Kidney (tissue), 14 donors: Measurements from ENCODE around the gene CASTOR1. TPM values are rescaled to one million over a fixed set of nuclear protein-coding genes. Genes with fewer than 3 reads are reported as not detected.
A peak's percentile ranks its signal among the peaks of the same experiment; 100 is the strongest.

ENCODE experiments used
- DNase-seq, 5 donors: peaks; one replicate each; pipeline ENCODE4 v3.0.0-alpha.2; 2013 to 2020
- FAIRE-seq: peaks from 2 replicates; lab custom pipeline; 2012; peaks lifted over from hg19 to GRCh38; lab: Jason Lieb, UNC
- H3K27ac ChIP-seq, 2 donors: one replicate each; pipeline ENCODE4 v1.7.0; 2013; ENCODE audit warnings: low read depth in 2 of 2, low read length in 2 of 2, inconsistent platforms in 1 of 2
- H3K27me3 ChIP-seq: one replicate; pipeline ENCODE4 v1.7.1; 2013; ENCODE audit warnings: low read length, inconsistent platforms; ENCODE audit not compliant: control insufficient read depth, insufficient read depth
- H3K36me3 ChIP-seq, 3 donors: one replicate each; pipeline versions ENCODE4 v1.7.0 to v1.7.1; 2013; ENCODE audit warnings: low read length in 3 of 3, control low read depth in 1 of 3, inconsistent platforms in 1 of 3; ENCODE audit not compliant: insufficient read depth in 3 of 3, control insufficient read depth in 2 of 3
- H3K4me1 ChIP-seq, 3 donors: one replicate each; pipeline versions ENCODE4 v1.7.0 to v1.7.1; 2013; ENCODE audit warnings: low read length in 3 of 3, inconsistent platforms in 1 of 3, low read depth in 1 of 3; ENCODE audit not compliant: control insufficient read depth in 2 of 3, insufficient read depth in 2 of 3
- H3K4me3 ChIP-seq, 3 donors: one replicate each; pipeline versions ENCODE4 v1.7.0 to v1.8.1; 2013; ENCODE audit warnings: low read length in 3 of 3, control low read depth in 1 of 3, inconsistent platforms in 1 of 3
- H3K9ac ChIP-seq, 3 donors: one replicate each; pipeline versions ENCODE4 v1.7.0 to v1.7.1; 2013; ENCODE audit warnings: low read length in 3 of 3, control low read depth in 1 of 3, inconsistent platforms in 1 of 3
- H3K9me3 ChIP-seq, 3 donors: one replicate each; pipeline versions ENCODE4 v1.7.0 to v1.7.1; 2013; ENCODE audit warnings: low read length in 3 of 3, control low read depth in 1 of 3, inconsistent platforms in 1 of 3; ENCODE audit not compliant: control insufficient read depth in 2 of 3, insufficient read depth in 1 of 3
- CTCF ChIP-seq: IDR thresholded peaks from 3 replicates; pipeline ENCODE4 v1.5.1; 2012; ENCODE audit warnings: mild to moderate bottlenecking, moderate library complexity, borderline replicate concordance; ENCODE audit not compliant: insufficient read depth; ENCODE audit errors: extremely low read depth
- intact Hi-C: fragments of 100-400 bp; cut with DNase I; formaldehyde crosslinking; loops from one replicate; pipeline ENCODE4 v1.11.1; 2022
- polyA plus RNA-seq: library from polyadenylated mRNA; stranded (reverse); fragments of 350-450 nt; fragmentation: Illumina TruSeq; extraction: RNeasy Lipid Tissue Mini Kit (QIAGEN cat#74804); gene quantifications from one replicate; pipeline ENCODE4 v1.2.3, GENCODE V29; 2014; ENCODE audit warnings: low read depth, low replicate concordance; ENCODE audit not compliant: insufficient read depth
- total RNA-seq: library from RNA; stranded (reverse); fragmentation: NEBNext Ultra II Directional; extraction: Animal tissue kit (Norgen Biotek cat#: 25700); gene quantifications from one replicate; pipeline ENCODE4 v1.2.1, GENCODE V29; 2021
- donor health status: control.
- donor health status: control.
- donor health status: control.
- donor health status: control.
- donor health status: control.
- donor health status: DM: yes; HTN: yes; CAD: no.
- donor health status: Normal renal cell carcinoma (clear cell type).

Gene CASTOR1
- total and polyA plus RNA-seq, 2 donors from 2014 or later = 16.5 to 71.7 TPM

GRCh38 chr22:30290342-30291057 lies 1.2 kb upstream of the CASTOR1 start:
- peaks cover 0 to 33% (median 31%) of the 10 kb centered on the region in 3 donors for H3K4me1 ChIP-seq
- H3K4me3 ChIP-seq = peak overlapping the region in 1 of 3 donors; percentile 63
- DNase-seq (peak in 3 of 5 donors; percentile 38 to 78 (median 50)), FAIRE-seq (no peak)
- TF ChIP-seq CTCF = no peak
- no peaks in the 10 kb centered on the region for H3K27me3 ChIP-seq
- intact Hi-C loops = no loop called here
- H3K36me3 ChIP-seq = peaks cover 0 to 34% (median 14%) of the 10 kb centered on the region in 3 donors
- peak overlapping the region; percentile 91 to 93 for H3K27ac ChIP-seq
- H3K9ac ChIP-seq = peak overlapping the region in 2 of 3 donors; percentile 18 to 68
- H3K9me3 ChIP-seq = no peaks in the 10 kb centered on the region

DNA sequence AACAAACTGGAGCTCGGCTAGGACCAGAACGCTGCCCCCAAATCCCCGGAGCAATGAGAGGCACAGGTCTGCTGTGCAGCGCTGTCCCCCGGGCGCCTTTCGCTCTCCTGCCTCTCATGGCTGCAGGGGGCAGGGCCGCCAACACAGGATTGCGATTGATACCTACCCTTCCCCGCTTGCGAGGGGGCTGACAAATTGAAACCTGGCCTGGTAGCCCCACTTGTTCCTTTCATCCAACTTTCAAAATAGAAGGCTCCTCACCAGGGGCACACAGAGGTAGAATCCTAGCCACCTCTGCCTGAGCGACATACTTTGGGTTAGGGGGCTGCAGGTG lies 642 bp upstream of the CASTOR1 start:
- H3K27ac ChIP-seq = peak overlapping the region; percentile 91 to 93
- FAIRE-seq (no peak), DNase-seq (no peak)
- H3K4me3 ChIP-seq = peak overlapping the region; percentile 8 to 63 (median 61)
- peaks cover 0 to 34% (median 17%) of the 10 kb centered on the region in 3 donors for H3K36me3 ChIP-seq
- no peaks in the 10 kb centered on the region for H3K27me3 ChIP-seq
- H3K9me3 ChIP-seq = no peaks in the 10 kb centered on the region
- H3K9ac ChIP-seq = peak overlapping the region in 2 of 3 donors; percentile 38 to 68
- TF ChIP-seq CTCF = no peak
- intact Hi-C loops = no loop called here
- peaks cover 0 to 33% (median 31%) of the 10 kb centered on the region in 3 donors for H3K4me1 ChIP-seq

- peak overlapping the region; percentile 63 to 81 (median 66) for H3K4me3 ChIP-seq
- TF ChIP-seq CTCF = peak; percentile 0
- H3K27ac ChIP-seq = peak overlapping the region; percentile 81 to 90
- peak overlapping the region in 2 of 3 donors; percentile 66 to 76 for H3K9ac ChIP-seq
- H3K9me3 ChIP-seq = no peaks in the 10 kb centered on the region
- no peak for FAIRE-seq
- peaks cover 0 to 33% (median 31%) of the 10 kb centered on the region in 3 donors for H3K4me1 ChIP-seq
- DNase-seq = peak in 2 of 5 donors; percentile 31 to 75
- H3K36me3 ChIP-seq = peaks cover 0 to 26% (median 10%) of the 10 kb centered on the region in 3 donors
- H3K27me3 ChIP-seq = no peaks in the 10 kb centered on the region
- intact Hi-C loops = no loop called here
Observed at GRCh38 chr22:30288419-30289140, 725 bp downstream of the CASTOR1 start.
